Measurements from ENCODE around the gene ARRDC1. TPM values are rescaled to one million over a fixed set of nuclear protein-coding genes. Genes with fewer than 3 reads are reported as not detected.
A peak's percentile ranks its signal among the peaks of the same experiment; 100 is the strongest.
"Not testable (repeated sequence)": the region's sequence is repeated elsewhere in the genome, so short reads cannot be mapped to it uniquely, and the experiment has no call there.

The ARRDC1 gene
- 100 to 1,000 TPM in 1 of 3 donors, 10 to 100 TPM in 2; 58.1 to 111 (median 100.0) TPM for total RNA-seq
- long read RNA-seq, donor 1, transcript ARRDC1-201 (8 exons, 1,586 nt) = major isoform, 52 of 124 reads
- long read RNA-seq, donor 1, partial matches to known transcripts = 42 of 124 reads
- long read RNA-seq, donor 1, other reads (novel, unspliced or antisense) = 29 of 124 reads
- long read RNA-seq, donor 2, transcript ARRDC1-201 (8 exons, 1,586 nt) = major isoform, 69 of 123 reads
- long read RNA-seq, donor 2, partial matches to known transcripts = 21 of 123 reads
- long read RNA-seq, donor 2, other reads (novel, unspliced or antisense) = 33 of 123 reads

- peak; percentile 84 for ATAC-seq
- intact Hi-C loops (cut with DNase I, micrococcal nuclease) = no loop called here
- Histone ChIP-seq H3K9me3 (no peaks in the 10 kb centered on the region), H3K36me3 (ENCODE audit: low read depth) (no peaks in the 10 kb centered on the region), H3K4me3 (peak within 1 kb of the TSS; percentile 74), H3K4me1 (ENCODE audit: low read depth) (peaks cover 17% of the 10 kb centered on the region)
- peak; percentile 91 to 99 (median 94) for DNase-seq
- TF ChIP-seq CTCF (IDR thresholded peaks at IDR 0.05) = no peak
Measured at GRCh38 chr9:137605121-137606004, at the start of gene ARRDC1. Gene ARRDC1 (plus strand): TSS chr9:137605686. CDS start chr9:137605718, 32 bp downstream.

- DNase-seq (peak in 2 of 3 donors; percentile 73 to 75), ATAC-seq (peak; percentile 60)
- H3K9me3 ChIP-seq = no peaks in the 10 kb centered on the region
- intact Hi-C loops (cut with DNase I, micrococcal nuclease) = no loop called here
- H3K36me3 ChIP-seq (ENCODE audit: low read depth) = no peaks in the 10 kb centered on the region
- H3K4me1 ChIP-seq (ENCODE audit: low read depth) = peaks cover 8% of the 10 kb centered on the region
- H3K4me3 ChIP-seq = no peak overlapping the region
- TF ChIP-seq CTCF (IDR thresholded peaks at IDR 0.05) = no peak
Measured at GRCh38 chr9:137556069-137556838, 49.2 kb upstream of the ARRDC1 start.

GRCh38 chr9:137558127-137558526 lies 47.4 kb upstream of the ARRDC1 start:
- intact Hi-C loops (cut with DNase I, micrococcal nuclease) = no loop called here
- no peaks in the 10 kb centered on the region for H3K36me3 ChIP-seq (ENCODE audit: low read depth)

GRCh38 chr9:137564134-137564533 lies 41.4 kb upstream of the ARRDC1 start:
- Histone ChIP-seq H3K4me1 (ENCODE audit: low read depth) (no peaks in the 10 kb centered on the region), H3K4me3 (no peak overlapping the region), H3K9me3 (no peaks in the 10 kb centered on the region), H3K36me3 (ENCODE audit: low read depth) (peaks cover 5% of the 10 kb centered on the region)
- DNase-seq (no peak), ATAC-seq (no peak)
- intact Hi-C loops (cut with DNase I, micrococcal nuclease) = no loop called here
- no peak for TF ChIP-seq CTCF (IDR thresholded peaks at IDR 0.05)

More at GRCh38 chr9:137558127-137558526, 47.4 kb upstream of the ARRDC1 start:
- no peak for TF ChIP-seq CTCF (IDR thresholded peaks at IDR 0.05)
- no peak for ATAC-seq
- Histone ChIP-seq H3K4me1 (ENCODE audit: low read depth) (peaks cover 4% of the 10 kb centered on the region), H3K9me3 (no peaks in the 10 kb centered on the region), H3K4me3 (no peak overlapping the region)
- DNase-seq = no peak

- no peak for DNase-seq
- intact Hi-C loops (cut with DNase I, micrococcal nuclease) = no loop called here
Measured at GRCh38 chr9:137564817-137565411, 40.6 kb upstream of the ARRDC1 start.

GRCh38 chr9:137568445-137568844 lies 37.0 kb upstream of the ARRDC1 start:
- H3K4me1 ChIP-seq (ENCODE audit: low read depth); intact Hi-C loops (cut with DNase I, micrococcal nuclease); ATAC-seq; H3K36me3 ChIP-seq (ENCODE audit: low read depth); H3K4me3 ChIP-seq; H3K9me3 ChIP-seq; DNase-seq: not testable (repeated sequence)

More at GRCh38 chr9:137564817-137565411, 40.6 kb upstream of the ARRDC1 start:
- H3K9me3 ChIP-seq = no peaks in the 10 kb centered on the region
- TF ChIP-seq CTCF (IDR thresholded peaks at IDR 0.05) = no peak
- no peaks in the 10 kb centered on the region for H3K4me1 ChIP-seq (ENCODE audit: low read depth)
- no peak overlapping the region for H3K4me3 ChIP-seq
- ATAC-seq = no peak
- H3K36me3 ChIP-seq (ENCODE audit: low read depth) = peaks cover 5% of the 10 kb centered on the region
